Measurements from ENCODE around the gene SCIMP. TPM values are rescaled to one million over a fixed set of nuclear protein-coding genes. Genes with fewer than 3 reads are reported as not detected.

SCIMP gene
- total RNA-seq = not detected in 2 replicates

DNA sequence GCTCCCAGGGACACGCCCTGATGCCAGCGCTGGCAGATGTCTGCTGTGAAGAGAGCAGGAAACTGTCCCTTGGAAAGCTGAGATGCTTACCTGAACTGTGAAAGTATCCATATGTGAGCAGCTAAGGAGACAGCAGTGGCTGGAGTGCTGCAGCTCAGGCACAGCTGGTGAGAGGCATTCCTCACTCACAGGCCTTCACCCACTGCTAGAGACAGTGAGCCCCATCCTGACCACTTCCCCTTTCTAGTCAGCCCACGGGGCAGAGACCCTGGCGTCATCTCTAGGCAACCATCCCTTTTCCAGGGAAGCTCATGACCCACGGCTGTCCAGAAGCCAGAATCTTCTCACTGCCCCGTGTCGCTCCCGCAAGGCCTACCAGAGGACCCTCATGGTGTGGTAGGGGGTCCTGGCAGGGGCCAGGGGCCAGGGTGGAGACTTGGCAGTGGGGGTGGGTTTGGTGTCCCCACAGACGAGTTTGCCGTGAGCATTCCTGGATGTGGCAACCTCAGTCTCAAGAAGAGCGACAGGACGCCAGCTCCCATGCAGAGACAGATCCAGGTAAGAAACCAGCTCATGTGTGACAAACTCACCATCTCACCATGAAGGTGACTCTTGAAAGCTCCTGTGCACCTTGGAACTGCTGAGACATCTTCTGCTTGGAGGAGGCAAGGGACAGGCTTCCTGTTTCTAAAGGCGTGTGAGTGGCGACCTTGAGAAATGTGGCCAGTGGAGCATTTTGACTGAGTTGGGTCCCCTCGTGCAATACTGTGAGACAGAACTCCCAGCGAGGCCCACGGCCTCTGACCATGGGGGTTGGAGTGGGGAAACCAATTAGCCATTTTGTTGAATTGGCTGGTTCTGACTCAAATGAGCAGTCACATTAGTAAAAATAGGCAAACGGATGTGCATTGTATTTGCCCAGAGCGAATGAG is at the start of gene SCIMP:
Gene SCIMP (minus strand): TSS at position 216 of the 932 bp plus-strand sequence. CDS start 105 bp downstream, at position 111.

GRCh38 chr17:5281814-5282641 is 47.4 kb upstream of the SCIMP start, which contains the start of gene RABEP1:
TSS of gene RABEP1 (plus strand) at chr17:5282284. CDS start at chr17:5282487, 203 bp downstream.

DNA sequence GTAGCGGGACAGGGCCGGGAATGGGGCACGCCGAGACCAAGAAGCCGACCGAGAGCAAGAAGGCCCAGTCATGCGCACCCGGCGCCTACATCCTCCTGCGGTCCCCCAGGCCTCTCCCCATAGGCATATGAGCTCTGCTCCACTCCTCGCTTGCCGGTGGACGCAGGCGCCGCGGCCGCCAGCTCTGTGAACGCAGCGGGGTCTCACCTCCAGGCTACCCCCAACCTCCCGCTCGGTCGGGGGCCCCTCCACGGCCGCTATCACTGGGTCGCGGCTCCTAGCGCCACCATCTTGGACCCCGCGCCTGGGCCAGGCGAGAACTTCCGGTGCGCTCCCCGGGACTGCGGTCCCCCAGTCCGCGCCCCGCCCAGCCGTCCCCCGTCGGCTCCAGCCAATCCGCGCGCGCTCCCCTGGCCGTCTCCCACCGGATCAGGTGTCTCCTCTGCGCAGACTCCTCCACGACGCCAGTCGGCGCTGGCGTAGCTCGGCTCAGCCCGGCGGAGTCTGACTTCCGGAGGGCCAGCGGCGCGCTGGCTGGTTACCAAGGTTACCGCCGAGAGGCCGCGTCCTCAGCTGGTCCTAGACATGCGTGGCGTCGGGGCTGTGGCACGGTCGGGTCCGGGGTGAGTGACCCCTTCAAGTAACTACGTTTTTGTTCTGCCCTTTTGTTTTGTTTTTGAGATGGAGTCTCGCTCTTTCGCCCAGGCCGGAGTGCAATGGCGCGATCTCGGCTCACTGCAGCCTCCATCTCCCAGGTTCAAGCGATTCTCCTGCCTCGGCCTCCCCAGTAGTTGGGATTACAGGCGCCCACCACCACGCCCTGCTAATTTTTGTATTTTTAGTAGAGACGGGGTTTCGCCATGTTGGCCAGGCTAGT is 42.9 kb downstream of the SCIMP start, which contains the start of gene ZNF594:
Gene ZNF594 (minus strand): TSS at position 328 of the 877 bp plus-strand sequence. CDS start 7,612 bp downstream, outside the sequence.

Other genes starting within 250 kb of the SCIMP start
- 16.7 and 20.3 TPM in 2 replicates for gene CAMTA2, start 247.2 kb downstream of the SCIMP start, total RNA-seq
- gene INCA1, start 237.3 kb downstream of the SCIMP start, total RNA-seq = 0.66 TPM in 1 of 2 replicates, not detected in the other
- gene KIF1C, start 236.9 kb downstream of the SCIMP start, total RNA-seq = 65.3 and 110 TPM in 2 replicates
- under 0.01 TPM in 1 of 2 replicates, not detected in the other for gene SLC52A1, start 199.4 kb downstream of the SCIMP start, total RNA-seq
- gene ZFP3, start 156.4 kb downstream of the SCIMP start, total RNA-seq = 1.5 and 1.9 TPM in 2 replicates
- 6.8 and 7.8 TPM in 2 replicates for gene ZNF232, start 123.0 kb downstream of the SCIMP start, total RNA-seq
- under 0.01 TPM in 1 of 2 replicates, not detected in the other for gene USP6, start 118.8 kb downstream of the SCIMP start, total RNA-seq
- 12.9 and 13.1 TPM in 2 replicates for gene ZNF594, start 43.0 kb downstream of the SCIMP start, total RNA-seq
- gene RABEP1, start 47.4 kb upstream of the SCIMP start, total RNA-seq = 54.0 and 59.9 TPM in 2 replicates
- gene NUP88, start 184.8 kb upstream of the SCIMP start, total RNA-seq = 55.1 and 84.5 TPM in 2 replicates
- 25.8 and 45.1 TPM in 2 replicates for gene RPAIN, start 185.3 kb upstream of the SCIMP start, total RNA-seq
- gene C1QBP, start 204.3 kb upstream of the SCIMP start, total RNA-seq = 124 and 259 TPM in 2 replicates
- 11.1 and 11.4 TPM in 2 replicates for gene DHX33, start 234.1 kb upstream of the SCIMP start, total RNA-seq

All from smooth muscle cell of trachea (primary cell).